RWPE1 (cell line): ENCODE measurements around the gene CYREN.

Experiments used
- CTCF ChIA-PET: fragments of 350-600 bp; sonication (Branson Sonifier 250); formaldehyde crosslinking; extraction: SDS; loops from one replicate; lab custom pipeline; 2021; lab: Yijun Ruan, JAX
- POLR2A ChIA-PET: fragments of 400-600 bp; formaldehyde crosslinking; extraction: SDS; loops from one replicate; lab custom pipeline; 2020; ENCODE audit warnings: antibody characterized with exemption; ENCODE audit not compliant: low non-redundant PET; lab: Yijun Ruan, JAX
- DNase-seq: peaks from one replicate; pipeline ENCODE4 v3.0.0; 2012; ENCODE audit warnings: low spot score
- H3K27ac ChIP-seq: fragments of 450-650 bp; 2 replicates; pipeline ENCODE4 v1.5.1; 2017
- TF ChIP-seq, protein P1 (sequence below): fragments of 450-650 bp; conservative IDR thresholded peaks from 2 replicates; pipeline ENCODE4 v1.5.1; 2017; ENCODE audit warnings: low read depth, mild to moderate bottlenecking

Gene CYREN

DNA sequence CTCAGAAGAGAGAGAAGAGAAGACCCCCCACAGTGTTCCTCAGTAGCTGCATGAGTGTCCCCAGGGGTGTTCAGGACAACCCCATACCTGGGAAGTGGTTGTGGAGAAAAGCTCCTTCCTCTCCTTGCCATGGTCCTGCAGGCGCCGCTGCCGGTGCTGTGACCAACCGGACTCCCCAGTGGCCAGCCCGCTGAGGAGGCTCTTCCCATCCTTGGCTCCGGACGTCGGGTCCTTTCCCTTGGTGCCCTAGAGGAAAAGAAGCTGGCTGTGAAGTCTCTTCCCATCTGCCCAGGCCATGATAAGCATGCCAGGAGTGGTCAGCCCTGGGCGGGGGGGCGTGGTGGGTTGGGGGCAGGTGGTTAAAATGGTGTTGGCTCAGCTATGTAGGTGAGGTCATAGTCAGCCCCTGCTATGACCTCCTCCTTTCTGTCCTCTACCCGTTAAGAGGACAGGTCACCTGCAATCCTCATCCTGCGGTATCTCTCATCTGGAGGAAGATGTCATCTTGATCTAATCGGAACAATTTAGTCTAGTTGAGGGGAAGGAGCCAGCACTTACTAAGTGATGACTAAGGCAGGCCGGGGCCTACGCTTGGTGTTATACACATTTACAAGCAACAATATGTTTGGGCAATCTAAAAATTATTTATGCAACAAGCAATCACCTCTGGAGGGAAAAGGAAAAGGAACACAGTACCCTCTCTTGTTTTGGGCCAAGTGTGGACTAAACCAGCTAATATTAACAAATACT lies 27.6 kb upstream of the CYREN start:
- ChIA-PET CTCF (interaction anchor here (0.7 kb wide), 1 partner anchor 51 kb away, joined by 3 read pairs; no protein-coding TSS in a partner anchor), POLR2A (interaction anchor here (0.5 kb wide), 1 partner anchor 27 kb away, joined by 3 read pairs; no protein-coding TSS in a partner anchor)
- no peak overlapping the region for H3K27ac ChIP-seq
- TF ChIP-seq, protein P1, sequence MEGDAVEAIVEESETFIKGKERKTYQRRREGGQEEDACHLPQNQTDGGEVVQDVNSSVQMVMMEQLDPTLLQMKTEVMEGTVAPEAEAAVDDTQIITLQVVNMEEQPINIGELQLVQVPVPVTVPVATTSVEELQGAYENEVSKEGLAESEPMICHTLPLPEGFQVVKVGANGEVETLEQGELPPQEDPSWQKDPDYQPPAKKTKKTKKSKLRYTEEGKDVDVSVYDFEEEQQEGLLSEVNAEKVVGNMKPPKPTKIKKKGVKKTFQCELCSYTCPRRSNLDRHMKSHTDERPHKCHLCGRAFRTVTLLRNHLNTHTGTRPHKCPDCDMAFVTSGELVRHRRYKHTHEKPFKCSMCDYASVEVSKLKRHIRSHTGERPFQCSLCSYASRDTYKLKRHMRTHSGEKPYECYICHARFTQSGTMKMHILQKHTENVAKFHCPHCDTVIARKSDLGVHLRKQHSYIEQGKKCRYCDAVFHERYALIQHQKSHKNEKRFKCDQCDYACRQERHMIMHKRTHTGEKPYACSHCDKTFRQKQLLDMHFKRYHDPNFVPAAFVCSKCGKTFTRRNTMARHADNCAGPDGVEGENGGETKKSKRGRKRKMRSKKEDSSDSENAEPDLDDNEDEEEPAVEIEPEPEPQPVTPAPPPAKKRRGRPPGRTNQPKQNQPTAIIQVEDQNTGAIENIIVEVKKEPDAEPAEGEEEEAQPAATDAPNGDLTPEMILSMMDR = no peak
- no peak for DNase-seq

DNA sequence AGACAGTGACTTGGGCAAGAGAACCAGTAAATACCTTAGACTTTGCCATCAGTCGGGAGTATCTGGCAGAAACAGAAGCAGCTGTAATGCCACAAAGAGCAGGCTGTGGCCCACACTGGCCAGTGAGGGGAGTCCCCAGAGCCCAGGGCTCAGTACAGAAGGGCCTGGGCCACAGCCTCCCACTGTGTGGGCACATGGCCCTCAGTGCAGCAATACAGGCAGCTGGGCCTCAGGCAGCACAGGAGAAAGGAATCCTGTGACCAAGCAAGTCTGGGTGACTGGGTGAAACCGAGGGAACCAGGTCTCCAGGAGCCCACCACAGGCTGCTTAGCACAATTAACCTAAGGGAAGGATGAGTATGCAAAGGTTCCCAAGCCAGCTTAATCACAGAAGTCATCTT lies 26.8 kb upstream of the CYREN start:
- POLR2A ChIA-PET = no interaction called here
- no peak for DNase-seq
- no peak overlapping the region for H3K27ac ChIP-seq
- CTCF ChIA-PET = no interaction called here
- TF ChIP-seq, protein P1 = no peak

DNA sequence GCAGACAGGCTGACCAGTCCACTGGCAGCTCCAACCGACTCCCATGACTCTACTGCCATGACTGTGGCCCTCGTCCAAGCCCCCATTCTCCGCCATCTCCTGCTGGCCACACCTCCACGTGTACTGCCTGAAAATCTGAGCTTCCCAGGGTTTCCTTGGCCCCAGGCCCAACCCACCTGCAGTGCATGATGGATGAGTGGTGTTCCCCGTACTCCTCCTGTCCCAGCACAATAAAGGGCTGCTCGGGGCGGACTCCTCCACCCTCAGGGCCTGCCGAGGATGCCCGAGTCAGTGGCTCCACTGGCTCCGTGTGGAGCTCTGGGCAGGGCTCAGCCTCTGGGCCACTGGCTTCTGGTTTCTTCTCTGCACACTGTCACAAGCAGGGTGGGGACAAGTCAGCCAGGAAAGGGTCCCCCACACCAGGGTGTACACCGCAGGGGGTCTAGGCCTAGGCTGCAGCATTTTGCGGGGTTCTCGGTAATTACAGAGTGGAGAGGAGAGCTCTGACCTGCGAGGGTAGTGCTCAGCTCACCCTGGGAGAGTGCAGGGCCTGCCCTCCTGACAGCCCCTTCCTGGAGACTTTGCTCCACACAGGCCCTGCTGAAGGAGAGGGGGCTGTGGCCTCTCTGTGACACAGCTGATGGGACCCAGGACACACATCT lies 25.6 kb upstream of the CYREN start:
- no peak overlapping the region for H3K27ac ChIP-seq
- CTCF ChIA-PET = interaction anchor here (0.5 to 0.9 kb wide), 2 partner anchors 10 to 501 kb away, joined by 3 read pairs; no protein-coding TSS in a partner anchor
- DNase-seq = no peak

DNA sequence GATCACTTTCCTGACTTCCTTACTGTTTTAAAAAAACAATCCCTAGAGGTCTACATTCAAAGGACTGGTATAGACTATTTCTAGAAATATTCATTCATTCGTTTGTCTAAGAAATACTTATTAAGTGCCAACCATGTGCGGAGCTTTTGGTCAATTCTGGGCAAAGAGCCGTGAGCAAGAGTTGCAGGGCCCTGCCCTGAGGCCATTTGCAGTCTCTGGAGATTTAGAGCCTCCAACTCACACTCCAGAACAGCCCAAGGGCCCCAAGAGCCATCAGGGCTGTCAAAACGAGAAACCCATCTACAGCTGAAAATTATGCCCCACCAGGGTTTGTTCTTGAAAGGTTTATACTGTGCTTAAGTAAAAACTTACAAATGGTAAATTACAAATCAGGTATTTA lies 24.6 kb upstream of the CYREN start:
- no peak overlapping the region for H3K27ac ChIP-seq
- TF ChIP-seq, protein P1 = no peak
- no peak for DNase-seq
- POLR2A ChIA-PET = no interaction called here
- CTCF ChIA-PET = no interaction called here

More for the DNA sequence above, 25.6 kb upstream of the CYREN start:
- TF ChIP-seq, protein P1 = no peak
- POLR2A ChIA-PET = no interaction called here

DNA sequence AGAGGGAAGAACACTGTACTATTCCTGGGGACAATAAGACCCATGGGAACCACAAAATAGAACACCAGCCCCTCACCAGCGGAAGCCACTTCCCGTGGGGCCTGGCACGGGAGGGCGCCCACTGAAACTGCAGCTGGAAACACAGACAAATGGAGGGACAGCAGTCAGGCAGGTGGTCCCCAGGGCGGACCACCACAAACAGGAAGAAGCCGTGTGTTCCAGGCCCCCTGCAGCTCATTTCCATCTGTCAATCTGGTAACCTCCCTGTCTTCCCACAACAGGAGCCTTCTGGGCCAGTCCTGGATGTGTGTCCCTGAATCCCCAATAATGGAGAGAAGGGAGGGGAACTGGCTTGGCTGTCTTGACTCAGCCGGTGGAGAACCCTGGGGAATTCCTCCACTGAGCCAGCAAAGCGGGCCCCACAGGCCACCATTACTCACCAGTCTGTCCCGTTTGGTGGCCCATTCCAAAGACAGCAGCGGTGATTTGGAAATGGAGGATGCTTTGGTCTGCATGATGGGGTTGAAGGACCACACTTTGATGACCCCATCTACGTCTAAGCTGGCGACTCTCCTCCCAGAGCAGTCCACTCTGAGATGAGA lies 24.1 kb upstream of the CYREN start:
- ChIA-PET POLR2A (no interaction called here), CTCF (no interaction called here)
- no peak overlapping the region for H3K27ac ChIP-seq

DNA sequence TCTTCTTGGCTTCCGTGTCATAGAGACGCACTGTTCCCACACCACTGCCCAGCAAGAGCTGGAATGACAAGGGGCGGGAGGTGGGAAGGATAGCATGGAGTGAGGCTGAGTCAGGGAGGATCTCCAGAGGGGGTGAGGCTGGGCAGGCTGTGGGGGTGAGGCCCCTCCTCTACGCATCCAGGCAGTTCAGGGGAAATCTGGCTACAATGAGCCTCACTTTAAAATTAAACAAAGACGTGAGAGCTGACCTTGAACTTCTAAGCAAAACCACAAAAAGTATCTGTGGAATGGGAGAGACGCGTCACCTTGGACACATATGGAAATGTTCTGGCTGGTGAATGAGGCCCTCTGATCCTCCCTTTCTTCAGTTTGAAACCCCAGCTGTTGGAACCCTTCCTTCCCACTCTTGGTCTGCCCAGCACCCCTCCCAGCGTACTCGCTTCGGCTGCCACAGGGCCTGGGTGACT lies 23.1 kb upstream of the CYREN start:
- CTCF ChIA-PET = no interaction called here
- DNase-seq = no peak
- TF ChIP-seq, protein P1 = no peak
- POLR2A ChIA-PET = no interaction called here
- H3K27ac ChIP-seq = peak overlapping the region; percentile 16; the same call in 1 of the 2 replicates

More for the DNA sequence above, 24.1 kb upstream of the CYREN start:
- no peak for DNase-seq
- TF ChIP-seq, protein P1 = no peak
